ENCODE data around the gene KPNB1.

GRCh38 chr17:47622180-47622549 is 27.6 kb upstream of the KPNB1 start:
- TF ChIP-seq POLR2A (IDR thresholded peaks at IDR 0.05) (no peak), CTCF (IDR thresholded peaks at IDR 0.05) (no peak)
